PC-9 (cell line): Measurements from ENCODE around the gene NRG2. TPM values are rescaled to one million over a fixed set of nuclear protein-coding genes. Genes with fewer than 3 reads are reported as not detected.

Source experiments
- BruUV-seq: library from RNA; stranded (reverse); fragments of 400-500 nt; replicated peaks from 2 replicates; lab custom pipeline; 2021; lab: Mats Ljungman, UMichigan
- CTCF ChIA-PET: fragments of 300-600 bp; sonication (Branson Sonifier 250); formaldehyde crosslinking; loops from one replicate; lab custom pipeline; 2022; ENCODE audit warnings: antibody characterized with exemption; lab: Charles Lee
- POLR2A ChIA-PET: fragments of 300-600 bp; sonication (Branson Sonifier 250); formaldehyde crosslinking; loops from one replicate; lab custom pipeline; 2022; ENCODE audit warnings: antibody characterized with exemption; ENCODE audit not compliant: unreplicated experiment; lab: Charles Lee
- DNase-seq, 2 experiments: peaks; one replicate each; pipeline versions ENCODE4 v3.0.0 to v3.0.0-alpha.2; 2015 to 2022; ENCODE audit warnings: mixed read lengths in 1 of 2
- H2AFZ ChIP-seq: fragments of 200-600 bp; sonication (generic); 2 replicates; pipeline ENCODE4 v1.8.1; 2017; ENCODE audit warnings: antibody characterized with exemption
- H3F3A ChIP-seq: fragments of 200-600 bp; sonication (generic); 2 replicates; pipeline ENCODE4 v1.8.1; 2017; ENCODE audit warnings: antibody characterized with exemption, mild to moderate bottlenecking, low read depth; ENCODE audit not compliant: insufficient read depth
- H3K27ac ChIP-seq: fragments of 200-600 bp; sonication (generic); 2 replicates; pipeline ENCODE4 v1.6.1; 2016; ENCODE audit warnings: mixed run types
- H3K27me3 ChIP-seq: fragments of 200-600 bp; sonication (generic); 2 replicates; pipeline ENCODE4 v1.6.1; 2016; ENCODE audit warnings: low read depth, mixed run types; ENCODE audit not compliant: insufficient read depth
- H3K36me3 ChIP-seq: fragments of 200-600 bp; sonication (generic); 2 replicates; pipeline ENCODE4 v1.6.1; 2016; ENCODE audit warnings: low read depth, mixed run types
- H3K4me1 ChIP-seq: fragments of 200-600 bp; sonication (generic); replicated peaks from 2 replicates; pipeline ENCODE4 v1.6.1; 2016; ENCODE audit warnings: mixed run types; ENCODE audit not compliant: insufficient read depth
- H3K4me2 ChIP-seq: fragments of 200-600 bp; sonication (generic); 2 replicates; pipeline ENCODE4 v1.6.1; 2017; ENCODE audit warnings: mixed run types
- H3K4me3 ChIP-seq: fragments of 200-600 bp; sonication (generic); 2 replicates; pipeline ENCODE4 v1.6.1; 2016; ENCODE audit warnings: mixed run types
- H3K79me2 ChIP-seq: fragments of 200-600 bp; sonication (generic); 2 replicates; pipeline ENCODE4 v1.6.1; 2017; ENCODE audit warnings: low read depth, mixed run types
- H3K9me2 ChIP-seq: fragments of 200-600 bp; sonication (generic); 2 replicates; pipeline ENCODE4 v1.8.1; 2017; ENCODE audit warnings: mild to moderate bottlenecking; ENCODE audit not compliant: insufficient read depth
- H3K9me3 ChIP-seq: fragments of 200-600 bp; sonication (generic); 2 replicates; pipeline ENCODE4 v1.8.1; 2016; ENCODE audit warnings: low read depth; ENCODE audit not compliant: insufficient read depth
- H4K20me1 ChIP-seq: fragments of 200-600 bp; sonication (generic); 2 replicates; pipeline ENCODE4 v1.8.1; 2017; ENCODE audit not compliant: insufficient read depth
- EZH2 ChIP-seq: fragments of 200-600 bp; sonication (generic); IDR thresholded peaks from 2 replicates; pipeline ENCODE4 v1.8.0; 2017; ENCODE audit warnings: antibody characterized with exemption, low read depth
- intact Hi-C: fragments of 100-400 bp; cut with micrococcal nuclease; formaldehyde crosslinking; loops from one replicate; pipeline ENCODE4 v1.10.0; 2022; ENCODE audit not compliant: unreplicated experiment
- total RNA-seq: library from RNA; stranded (reverse); gene quantifications from 2 replicates; pipeline ENCODE4 v1.2.3, GENCODE V29; 2021
- TF ChIP-seq, protein P1 (sequence below): fragments of 200-600 bp; sonication (generic); conservative IDR thresholded peaks from 2 replicates; pipeline ENCODE4 v1.6.1; 2017; ENCODE audit warnings: mixed run types, antibody characterized with exemption, mild to moderate bottlenecking, moderate library complexity

NRG2 gene
- total RNA-seq, 1 experiment from 2014 or later: not detected

DNA sequence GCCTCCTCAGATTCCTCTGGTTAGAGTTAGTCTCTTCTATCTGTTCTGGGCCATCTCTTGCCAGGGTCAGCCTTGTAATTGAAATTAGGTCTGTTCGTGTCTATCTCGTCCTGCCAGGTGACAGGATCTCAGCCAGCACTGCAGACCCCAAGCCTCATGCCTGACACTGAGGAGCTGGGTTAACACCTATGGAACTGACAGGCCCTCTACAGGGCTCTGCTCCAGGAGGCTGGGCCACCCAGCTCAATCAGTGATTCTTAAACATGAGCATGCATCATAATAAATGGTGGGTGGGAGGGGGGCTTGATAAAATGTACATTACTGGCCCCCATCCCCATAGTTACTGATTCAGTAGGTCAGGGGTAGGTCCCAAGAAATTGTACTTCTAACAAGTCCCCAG lies 144.1 kb downstream of the NRG2 start:
- Histone ChIP-seq H3K9me2 (no peaks in the 10 kb centered on the region), H3K4me1 (no peaks in the 10 kb centered on the region), H3K27ac (no peak overlapping the region), H4K20me1 (no peaks in the 10 kb centered on the region), H3K27me3 (peaks cover 28% of the 10 kb centered on the region; the same call in 1 of the 2 replicates), H2AFZ (no peak overlapping the region), H3K9me3 (no peaks in the 10 kb centered on the region), H3F3A (no peaks in the 10 kb centered on the region), H3K79me2 (no peaks in the 10 kb centered on the region), H3K4me2 (no peak overlapping the region), H3K36me3 (no peaks in the 10 kb centered on the region), H3K4me3 (no peak overlapping the region)
- BruUV-seq: no TSS peak
- no peak for DNase-seq
- intact Hi-C loops: no loop called here
- POLR2A ChIA-PET: no interaction called here
- no peak for TF ChIP-seq EZH2
- TF ChIP-seq, protein P1, sequence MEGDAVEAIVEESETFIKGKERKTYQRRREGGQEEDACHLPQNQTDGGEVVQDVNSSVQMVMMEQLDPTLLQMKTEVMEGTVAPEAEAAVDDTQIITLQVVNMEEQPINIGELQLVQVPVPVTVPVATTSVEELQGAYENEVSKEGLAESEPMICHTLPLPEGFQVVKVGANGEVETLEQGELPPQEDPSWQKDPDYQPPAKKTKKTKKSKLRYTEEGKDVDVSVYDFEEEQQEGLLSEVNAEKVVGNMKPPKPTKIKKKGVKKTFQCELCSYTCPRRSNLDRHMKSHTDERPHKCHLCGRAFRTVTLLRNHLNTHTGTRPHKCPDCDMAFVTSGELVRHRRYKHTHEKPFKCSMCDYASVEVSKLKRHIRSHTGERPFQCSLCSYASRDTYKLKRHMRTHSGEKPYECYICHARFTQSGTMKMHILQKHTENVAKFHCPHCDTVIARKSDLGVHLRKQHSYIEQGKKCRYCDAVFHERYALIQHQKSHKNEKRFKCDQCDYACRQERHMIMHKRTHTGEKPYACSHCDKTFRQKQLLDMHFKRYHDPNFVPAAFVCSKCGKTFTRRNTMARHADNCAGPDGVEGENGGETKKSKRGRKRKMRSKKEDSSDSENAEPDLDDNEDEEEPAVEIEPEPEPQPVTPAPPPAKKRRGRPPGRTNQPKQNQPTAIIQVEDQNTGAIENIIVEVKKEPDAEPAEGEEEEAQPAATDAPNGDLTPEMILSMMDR: no peak
- CTCF ChIA-PET: no interaction called here

DNA sequence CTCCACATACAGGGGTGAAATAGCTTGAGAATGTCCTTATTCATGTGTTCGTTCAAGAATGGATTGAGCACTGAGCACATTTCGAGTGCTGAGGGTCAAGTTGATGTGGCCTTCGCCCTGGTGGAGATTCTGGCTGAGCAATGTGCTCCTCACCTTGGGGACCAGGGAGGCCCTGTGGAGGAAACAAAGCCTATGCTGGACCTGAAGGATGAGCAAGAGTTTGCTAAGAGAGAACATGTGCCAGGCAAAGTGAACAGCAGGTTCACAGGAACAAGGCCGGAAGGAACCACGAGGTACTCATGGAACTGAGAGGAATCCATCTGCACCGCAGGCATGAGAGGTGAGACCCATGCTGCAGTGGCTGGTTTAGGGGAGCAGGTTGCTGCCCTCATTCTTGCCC lies 145.1 kb downstream of the NRG2 start:
- POLR2A ChIA-PET: no interaction called here

DNA sequence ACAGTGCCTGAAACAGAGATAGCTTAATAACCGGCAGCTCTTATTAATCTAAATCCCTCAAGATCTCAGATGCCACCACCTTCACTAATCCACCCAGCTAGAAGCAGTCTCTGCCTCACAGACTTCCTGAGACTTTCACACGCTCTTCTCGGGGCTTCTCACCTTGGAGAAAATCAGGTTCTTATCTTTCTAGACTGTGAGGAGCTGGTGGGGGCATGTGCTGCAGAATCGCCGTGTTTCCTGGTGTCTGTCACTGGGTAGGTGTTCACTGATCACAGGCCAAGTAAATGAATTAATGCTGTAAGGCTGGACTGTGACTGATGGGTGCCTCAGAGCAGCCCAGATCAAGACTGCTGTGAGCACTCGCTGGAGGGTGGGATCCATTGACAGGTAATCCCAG lies 145.8 kb downstream of the NRG2 start:
- Histone ChIP-seq H3K9me3 (no peaks in the 10 kb centered on the region), H3K36me3 (no peaks in the 10 kb centered on the region), H4K20me1 (no peaks in the 10 kb centered on the region), H3K4me2 (no peak overlapping the region), H3K79me2 (no peaks in the 10 kb centered on the region), H3K4me3 (no peak overlapping the region), H2AFZ (no peak overlapping the region), H3K27ac (no peak overlapping the region), H3K9me2 (no peaks in the 10 kb centered on the region), H3F3A (no peaks in the 10 kb centered on the region), H3K4me1 (no peaks in the 10 kb centered on the region), H3K27me3 (peaks cover 18% of the 10 kb centered on the region; the same call in 1 of the 2 replicates)
- TF ChIP-seq EZH2: no peak
- TF ChIP-seq, protein P1: no peak
- no peak for DNase-seq
- CTCF ChIA-PET: no interaction called here
- POLR2A ChIA-PET: no interaction called here
- intact Hi-C loops: no loop called here
- BruUV-seq: no TSS peak

More for the DNA sequence above, 145.1 kb downstream of the NRG2 start:
- Histone ChIP-seq H3K27ac (no peak overlapping the region), H3K36me3 (no peaks in the 10 kb centered on the region), H3K4me1 (no peaks in the 10 kb centered on the region), H3K9me3 (no peaks in the 10 kb centered on the region), H3K4me3 (no peak overlapping the region), H2AFZ (no peak overlapping the region), H3K9me2 (no peaks in the 10 kb centered on the region), H3K27me3 (peaks cover 24% of the 10 kb centered on the region; the same call in 1 of the 2 replicates), H3K4me2 (no peak overlapping the region), H3K79me2 (no peaks in the 10 kb centered on the region), H4K20me1 (no peaks in the 10 kb centered on the region), H3F3A (no peaks in the 10 kb centered on the region)
- CTCF ChIA-PET: no interaction called here
- intact Hi-C loops: no loop called here
- no peak for DNase-seq
- no TSS peak for BruUV-seq
- TF ChIP-seq, protein P1: no peak
- TF ChIP-seq EZH2: no peak
